ENCODE results near the gene FOXO1.

FOXO1 gene

GRCh38 chr13:40635315-40635995 is 31.0 kb downstream of the FOXO1 start:
- no peak for DNase-seq (ENCODE audit: low read depth)

- DNase-seq (ENCODE audit: low read depth) = no peak
These were observed 33.5 kb downstream of the FOXO1 start for GRCh38 chr13:40632915-40633314.

GRCh38 chr13:40631605-40632004 is 34.8 kb downstream of the FOXO1 start:
- DNase-seq (ENCODE audit: low read depth) = no peak

- DNase-seq (ENCODE audit: low read depth) = no peak
These were observed 36.6 kb downstream of the FOXO1 start for GRCh38 chr13:40629678-40630384.

GRCh38 chr13:40626977-40627376 is 39.5 kb downstream of the FOXO1 start:
- no peak for DNase-seq (ENCODE audit: low read depth)

- DNase-seq (ENCODE audit: low read depth) = no peak
These were observed 39.9 kb downstream of the FOXO1 start for GRCh38 chr13:40626561-40626960.

GRCh38 chr13:40624986-40625385 is 41.5 kb downstream of the FOXO1 start:
- DNase-seq (ENCODE audit: low read depth) = no peak

GRCh38 chr13:40624383-40624782 is 42.1 kb downstream of the FOXO1 start:
- DNase-seq (ENCODE audit: low read depth) = peak; percentile 29

- no peak for DNase-seq (ENCODE audit: low read depth)
These were observed 43.7 kb downstream of the FOXO1 start for GRCh38 chr13:40622761-40623160.

- DNase-seq (ENCODE audit: low read depth) = no peak
These were observed 44.2 kb downstream of the FOXO1 start for GRCh38 chr13:40622246-40622645.

- DNase-seq (ENCODE audit: low read depth) = no peak
These were observed 47.0 kb downstream of the FOXO1 start for GRCh38 chr13:40619479-40619814.

GRCh38 chr13:40618581-40619478 is 47.6 kb downstream of the FOXO1 start:
- no peak for DNase-seq (ENCODE audit: low read depth)

- DNase-seq (ENCODE audit: low read depth) = no peak
These were observed 48.6 kb downstream of the FOXO1 start for GRCh38 chr13:40617801-40618356.

- DNase-seq (ENCODE audit: low read depth) = no peak
These were observed 50.8 kb downstream of the FOXO1 start for GRCh38 chr13:40615619-40616018.

GRCh38 chr13:40613914-40614313 is 52.5 kb downstream of the FOXO1 start:
- no peak for DNase-seq (ENCODE audit: low read depth)

- DNase-seq (ENCODE audit: low read depth) = peak; percentile 19
These were observed 53.1 kb downstream of the FOXO1 start for GRCh38 chr13:40613192-40613818.

- DNase-seq (ENCODE audit: low read depth) = no peak
These were observed 54.4 kb downstream of the FOXO1 start for GRCh38 chr13:40612041-40612440.

- no peak for DNase-seq (ENCODE audit: low read depth)
These were observed 54.8 kb downstream of the FOXO1 start for GRCh38 chr13:40611635-40612034.

- DNase-seq (ENCODE audit: low read depth) = no peak
These were observed 55.4 kb downstream of the FOXO1 start for GRCh38 chr13:40611004-40611403.

GRCh38 chr13:40609972-40610726 is 56.3 kb downstream of the FOXO1 start:
- DNase-seq (ENCODE audit: low read depth) = no peak

- DNase-seq (ENCODE audit: low read depth) = no peak
These were observed 58.1 kb downstream of the FOXO1 start for GRCh38 chr13:40608308-40608707.

All from stimulated activated CD8-positive, alpha-beta memory T cell treated with anti-CD3 and anti-CD28 coated beads, Interleukin-4, amount 100 ng/mL, for 24 hours (primary cell).